SU-DHL-6 (cell line): ENCODE data around the gene KCNK6.
"Not testable (repeated sequence)": the region's sequence is repeated elsewhere in the genome, so short reads cannot be mapped to it uniquely, and the experiment has no call there.

Experiments
- H2AFZ ChIP-seq: fragments of 200-600 bp; sonication (generic); 2 replicates; pipeline ENCODE4 v1.6.1; 2014; ENCODE audit warnings: low read depth, mild to moderate bottlenecking, moderate library complexity, mixed read lengths, antibody characterized with exemption, low read length; ENCODE audit not compliant: severe bottlenecking
- H3F3A ChIP-seq: fragments of 200-600 bp; shearing (Covaris generic); 2 replicates; pipeline ENCODE4 v1.6.0; 2016; ENCODE audit warnings: antibody characterized with exemption, mild to moderate bottlenecking; ENCODE audit not compliant: insufficient read depth
- H3K27ac ChIP-seq: fragments of 200-600 bp; sonication (generic); 2 replicates; pipeline ENCODE4 v1.5.1; 2016; ENCODE audit warnings: low read depth, mild to moderate bottlenecking, low read length, moderate library complexity, mixed read lengths
- H3K27me3 ChIP-seq: fragments of 200-600 bp; sonication (generic), shearing (Covaris generic); 2 replicates; pipeline ENCODE4 v1.6.0; 2014; ENCODE audit warnings: mild to moderate bottlenecking, low read length
- H3K36me3 ChIP-seq: fragments of 200-600 bp; sonication (generic); 2 replicates; pipeline ENCODE4 v1.6.1; 2014; ENCODE audit warnings: mild to moderate bottlenecking, low read length, mixed read lengths
- H3K4me2 ChIP-seq: fragments of 300-600, 200-600 bp; shearing (Covaris generic), sonication (generic); 2 replicates; pipeline ENCODE4 v1.6.0; 2014; ENCODE audit warnings: low read length, low read depth, mild to moderate bottlenecking; ENCODE audit not compliant: poor library complexity, severe bottlenecking
- H3K4me3 ChIP-seq: fragments of 200-600 bp; sonication (generic); 2 replicates; pipeline ENCODE4 v1.5.1; 2014; ENCODE audit warnings: antibody characterized with exemption, low read length, mild to moderate bottlenecking, mixed read lengths; ENCODE audit not compliant: insufficient read depth, poor library complexity, severe bottlenecking
- H3K79me2 ChIP-seq: fragments of 200-600 bp; sonication (generic); 2 replicates; pipeline ENCODE4 v1.6.1; 2014; ENCODE audit warnings: mild to moderate bottlenecking, low read length, moderate library complexity; ENCODE audit not compliant: insufficient read depth
- H3K9ac ChIP-seq: fragments of 200-600 bp; sonication (generic); 2 replicates; pipeline ENCODE4 v1.7.0; 2014; ENCODE audit warnings: mild to moderate bottlenecking, low read length
- H3K9me2 ChIP-seq: fragments of 200-600 bp; sonication (generic); replicated peaks from 2 replicates; pipeline ENCODE4 v1.6.1; 2014; ENCODE audit warnings: low read length; ENCODE audit not compliant: insufficient read depth
- H3K9me3 ChIP-seq: fragments of 200-600 bp; sonication (generic); 2 replicates; pipeline ENCODE4 v1.6.1; 2014; ENCODE audit warnings: low read length, mixed read lengths; ENCODE audit not compliant: insufficient read depth
- H4K20me1 ChIP-seq: fragments of 200-600 bp; sonication (generic); 2 replicates; pipeline ENCODE4 v1.6.1; 2014; ENCODE audit warnings: low read depth, mild to moderate bottlenecking, antibody characterized with exemption, low read length, moderate library complexity, mixed read lengths
- EZH2phosphoT487 ChIP-seq: fragments of 200-600 bp; sonication (generic), shearing (Covaris generic); conservative IDR thresholded peaks from 2 replicates; pipeline ENCODE4 v1.6.1; 2018; ENCODE audit warnings: mild to moderate bottlenecking, antibody characterized with exemption, low read length, moderate library complexity, mixed read lengths
- TF ChIP-seq, protein P1 (sequence below): fragments of 200-600 bp; sonication (generic); IDR thresholded peaks from one replicate; pipeline ENCODE4 v1.5.1; 2017; ENCODE audit warnings: antibody characterized with exemption, mild to moderate bottlenecking, low read length, moderate library complexity; ENCODE audit not compliant: insufficient read depth, poor library complexity, severe bottlenecking

The KCNK6 gene

GRCh38 chr19:38361633-38362075 lies 42.0 kb downstream of the KCNK6 start:
- no peaks in the 10 kb centered on the region for H3K27me3 ChIP-seq
- no peak overlapping the region for H3K27ac ChIP-seq
- peak overlapping the region; percentile 71 for H2AFZ ChIP-seq
- H3K79me2 ChIP-seq = no peaks in the 10 kb centered on the region
- H3F3A ChIP-seq = no peaks in the 10 kb centered on the region
- TF ChIP-seq EZH2phosphoT487 = no peak
- TF ChIP-seq, protein P1, sequence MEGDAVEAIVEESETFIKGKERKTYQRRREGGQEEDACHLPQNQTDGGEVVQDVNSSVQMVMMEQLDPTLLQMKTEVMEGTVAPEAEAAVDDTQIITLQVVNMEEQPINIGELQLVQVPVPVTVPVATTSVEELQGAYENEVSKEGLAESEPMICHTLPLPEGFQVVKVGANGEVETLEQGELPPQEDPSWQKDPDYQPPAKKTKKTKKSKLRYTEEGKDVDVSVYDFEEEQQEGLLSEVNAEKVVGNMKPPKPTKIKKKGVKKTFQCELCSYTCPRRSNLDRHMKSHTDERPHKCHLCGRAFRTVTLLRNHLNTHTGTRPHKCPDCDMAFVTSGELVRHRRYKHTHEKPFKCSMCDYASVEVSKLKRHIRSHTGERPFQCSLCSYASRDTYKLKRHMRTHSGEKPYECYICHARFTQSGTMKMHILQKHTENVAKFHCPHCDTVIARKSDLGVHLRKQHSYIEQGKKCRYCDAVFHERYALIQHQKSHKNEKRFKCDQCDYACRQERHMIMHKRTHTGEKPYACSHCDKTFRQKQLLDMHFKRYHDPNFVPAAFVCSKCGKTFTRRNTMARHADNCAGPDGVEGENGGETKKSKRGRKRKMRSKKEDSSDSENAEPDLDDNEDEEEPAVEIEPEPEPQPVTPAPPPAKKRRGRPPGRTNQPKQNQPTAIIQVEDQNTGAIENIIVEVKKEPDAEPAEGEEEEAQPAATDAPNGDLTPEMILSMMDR = no peak
- no peaks in the 10 kb centered on the region for H3K9me2 ChIP-seq
- H4K20me1 ChIP-seq = no peaks in the 10 kb centered on the region
- no peaks in the 10 kb centered on the region for H3K36me3 ChIP-seq
- peak overlapping the region; percentile 66 for H3K4me2 ChIP-seq
- H3K4me3 ChIP-seq = peak overlapping the region; percentile 53
- peak overlapping the region; percentile 30; the same call in 1 of the 2 replicates for H3K9ac ChIP-seq
- H3K9me3 ChIP-seq = no peaks in the 10 kb centered on the region

GRCh38 chr19:38362076-38362945 lies 42.7 kb downstream of the KCNK6 start:
- Histone ChIP-seq H4K20me1 (no peaks in the 10 kb centered on the region), H3K9me2 (no peaks in the 10 kb centered on the region), H3K4me3 (peak overlapping the region; percentile 53), H2AFZ (peak overlapping the region; percentile 49), H3K4me2 (peak overlapping the region; percentile 66), H3K27me3 (no peaks in the 10 kb centered on the region), H3K9me3 (no peaks in the 10 kb centered on the region), H3K79me2 (no peaks in the 10 kb centered on the region), H3F3A (no peaks in the 10 kb centered on the region), H3K27ac (no peak overlapping the region), H3K36me3 (no peaks in the 10 kb centered on the region), H3K9ac (peak overlapping the region; percentile 30)
- TF ChIP-seq EZH2phosphoT487 = no peak
- TF ChIP-seq, protein P1 = no peak

DNA sequence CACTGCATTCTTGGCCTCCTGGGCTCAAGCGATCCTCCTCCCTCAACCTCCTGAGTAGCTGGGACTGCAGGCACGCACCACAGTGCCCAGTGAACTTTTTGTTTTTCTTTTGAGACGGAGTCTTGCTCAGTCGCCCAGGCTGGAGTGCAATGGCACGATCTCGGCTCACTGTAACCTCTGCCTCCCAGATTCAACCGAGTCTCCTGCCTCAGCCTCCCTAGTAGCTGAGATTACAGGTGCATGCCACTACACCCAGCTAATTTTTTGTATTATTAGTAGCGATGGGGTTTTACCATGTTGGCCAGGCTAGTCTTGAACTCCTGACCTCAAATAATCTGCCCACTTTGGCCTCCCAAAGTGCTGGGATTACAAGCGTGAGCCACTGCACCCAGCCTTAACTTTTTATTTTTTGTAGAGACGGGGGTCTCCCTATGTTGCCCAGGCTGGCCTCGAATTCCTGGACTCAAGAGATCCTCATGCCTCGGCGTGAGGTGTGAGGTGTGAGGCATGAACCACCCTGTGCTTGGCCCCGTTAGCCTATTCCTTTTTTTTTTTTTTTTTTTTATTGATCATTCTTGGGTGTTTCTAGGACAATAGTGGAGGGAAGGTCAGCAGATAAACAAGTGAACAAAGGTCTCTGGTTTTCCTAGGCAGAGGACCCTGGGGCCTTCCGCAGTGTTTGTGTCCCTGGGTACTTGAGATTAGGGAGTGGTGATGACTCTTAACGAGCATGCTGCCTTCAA lies 43.5 kb downstream of the KCNK6 start:
- H3K4me2 ChIP-seq = peak overlapping the region; percentile 66
- H4K20me1 ChIP-seq, H3K9me2 ChIP-seq, H3K36me3 ChIP-seq, H3K27me3 ChIP-seq, H3F3A ChIP-seq, H3K79me2 ChIP-seq, H3K9me3 ChIP-seq, H2AFZ ChIP-seq, H3K27ac ChIP-seq: not testable (repeated sequence)
- peak overlapping the region; percentile 53 for H3K4me3 ChIP-seq
- H3K9ac ChIP-seq = peak overlapping the region; percentile 30; the same call in 1 of the 2 replicates
